SU-DHL-6 (cell line): Measurements from ENCODE around the gene ANO9.

Experiments used
- EZH2phosphoT487 ChIP-seq: fragments of 200-600 bp; sonication (generic), shearing (Covaris generic); conservative IDR thresholded peaks from 2 replicates; pipeline ENCODE4 v1.6.1; 2018; ENCODE audit warnings: mild to moderate bottlenecking, antibody characterized with exemption, low read length, moderate library complexity, mixed read lengths
- TF ChIP-seq, protein P1 (sequence below): fragments of 200-600 bp; sonication (generic); IDR thresholded peaks from one replicate; pipeline ENCODE4 v1.5.1; 2017; ENCODE audit warnings: antibody characterized with exemption, mild to moderate bottlenecking, low read length, moderate library complexity; ENCODE audit not compliant: insufficient read depth, poor library complexity, severe bottlenecking

DNA sequence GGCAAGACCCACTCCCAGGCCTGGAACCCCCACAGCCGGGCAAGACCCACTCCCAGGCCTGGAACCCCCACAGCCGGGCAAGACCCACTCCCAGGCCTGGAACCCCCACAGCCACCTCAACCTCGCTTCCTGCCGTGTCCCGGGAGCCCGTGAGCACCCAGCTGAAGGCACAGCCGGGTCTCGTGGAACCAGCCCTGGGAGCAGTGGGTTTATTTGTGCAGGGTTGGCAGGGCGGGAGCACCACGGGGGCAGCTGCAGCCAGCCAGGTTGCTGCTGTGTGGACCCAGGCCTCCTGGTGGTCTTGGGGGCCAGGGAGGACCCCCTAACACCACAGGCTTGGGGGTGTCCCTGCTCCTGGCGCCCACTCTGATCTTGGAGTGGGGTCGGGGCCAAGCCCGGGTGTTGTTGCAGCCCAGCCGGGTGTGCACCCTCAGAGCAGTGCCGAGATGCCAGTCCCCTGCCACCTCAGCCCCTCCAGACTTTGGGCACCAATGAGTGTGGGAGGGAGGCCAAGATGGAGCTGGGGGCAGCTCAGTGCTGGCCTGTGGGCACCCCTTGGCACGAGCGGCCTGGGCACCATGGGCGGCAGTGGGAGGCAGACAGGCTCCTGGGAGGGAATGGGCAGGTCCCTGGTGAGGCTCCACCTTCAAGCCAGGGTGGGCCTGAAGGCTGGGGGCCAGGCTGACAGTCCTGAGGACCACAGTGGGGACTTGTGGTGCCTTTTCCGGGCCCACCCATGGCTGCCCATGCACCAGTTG is 56.0 kb downstream of the ANO9 start:
- TF ChIP-seq, protein P1, sequence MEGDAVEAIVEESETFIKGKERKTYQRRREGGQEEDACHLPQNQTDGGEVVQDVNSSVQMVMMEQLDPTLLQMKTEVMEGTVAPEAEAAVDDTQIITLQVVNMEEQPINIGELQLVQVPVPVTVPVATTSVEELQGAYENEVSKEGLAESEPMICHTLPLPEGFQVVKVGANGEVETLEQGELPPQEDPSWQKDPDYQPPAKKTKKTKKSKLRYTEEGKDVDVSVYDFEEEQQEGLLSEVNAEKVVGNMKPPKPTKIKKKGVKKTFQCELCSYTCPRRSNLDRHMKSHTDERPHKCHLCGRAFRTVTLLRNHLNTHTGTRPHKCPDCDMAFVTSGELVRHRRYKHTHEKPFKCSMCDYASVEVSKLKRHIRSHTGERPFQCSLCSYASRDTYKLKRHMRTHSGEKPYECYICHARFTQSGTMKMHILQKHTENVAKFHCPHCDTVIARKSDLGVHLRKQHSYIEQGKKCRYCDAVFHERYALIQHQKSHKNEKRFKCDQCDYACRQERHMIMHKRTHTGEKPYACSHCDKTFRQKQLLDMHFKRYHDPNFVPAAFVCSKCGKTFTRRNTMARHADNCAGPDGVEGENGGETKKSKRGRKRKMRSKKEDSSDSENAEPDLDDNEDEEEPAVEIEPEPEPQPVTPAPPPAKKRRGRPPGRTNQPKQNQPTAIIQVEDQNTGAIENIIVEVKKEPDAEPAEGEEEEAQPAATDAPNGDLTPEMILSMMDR, result no peak
- no peak for TF ChIP-seq EZH2phosphoT487
